Measurements from ENCODE around the gene PDE4C. TPM values are rescaled to one million over a fixed set of nuclear protein-coding genes. Genes with fewer than 3 reads are reported as not detected.
A peak's percentile ranks its signal among the peaks of the same experiment; 100 is the strongest.

PDE4C gene
- total RNA-seq, 1 donor from 2014 or later: 0.28 TPM

GRCh38 chr19:18229474-18229873, 3.2 kb upstream of the PDE4C start:
- Histone ChIP-seq H3K27ac (no peak overlapping the region), H3K36me3 (no peaks in the 10 kb centered on the region), H3K4me2 (no peak overlapping the region), H3K4me1 (peaks cover 4% of the 10 kb centered on the region), H3K9me3 (ENCODE audit: low read depth) (no peaks in the 10 kb centered on the region), H3F3A (ENCODE audit: low read depth) (peaks cover 31% of the 10 kb centered on the region), H3K4me3 (no peak overlapping the region), H3K9ac (no peak overlapping the region), H4K20me1 (ENCODE audit: low read depth) (peaks cover 33% of the 10 kb centered on the region), H2AFZ (replicated peaks) (no peak overlapping the region), H3K27me3 (peaks cover 61% of the 10 kb centered on the region), H3K79me2 (ENCODE audit: low read depth) (no peaks in the 10 kb centered on the region)
- Mint-ChIP-seq H3K27ac (no peak overlapping the region), H3K27me3 (ENCODE audit: insufficient read depth, low read depth) (peaks cover 53% of the 10 kb centered on the region), H3K9me3 (peaks cover 6% of the 10 kb centered on the region), H3K4me1 (peaks cover 20% of the 10 kb centered on the region), H3K4me3 (no peak overlapping the region), H3K36me3 (no peaks in the 10 kb centered on the region)
- TF ChIP-seq EZH2phosphoT487 (IDR thresholded peaks at IDR 0.05): no peak
- peak; percentile 52 for TF ChIP-seq CTCF (IDR thresholded peaks at IDR 0.05)
- no peak for DNase-seq (ENCODE audit: low spot score)

DNA sequence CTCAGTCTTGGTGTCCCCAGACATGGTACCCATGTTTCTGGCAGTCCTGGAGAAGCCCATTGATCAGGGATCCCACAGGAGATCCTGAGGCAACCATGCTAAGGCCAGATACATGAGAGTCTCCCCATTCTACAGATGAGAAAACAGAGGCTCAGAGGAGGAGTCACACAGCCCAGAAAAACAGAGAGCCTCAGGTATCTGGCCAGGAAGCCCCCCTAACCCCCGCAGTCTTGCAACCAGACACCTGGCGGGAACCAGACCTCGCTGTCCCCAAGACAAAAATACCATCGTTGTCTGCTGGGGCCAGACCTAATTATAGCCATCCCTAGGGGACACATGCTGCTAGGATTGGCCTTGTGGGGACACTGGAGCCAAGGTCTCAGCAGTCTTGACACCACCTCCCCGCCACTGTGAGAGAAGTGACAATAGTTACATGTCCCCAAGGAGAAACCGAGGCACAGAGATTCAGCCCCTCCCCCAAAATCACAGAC, 1.6 kb upstream of the PDE4C start:
- no peaks in the 10 kb centered on the region for H3K9me3 ChIP-seq (ENCODE audit: low read depth)
- no peak overlapping the region for H3K27ac ChIP-seq
- no peaks in the 10 kb centered on the region for H3K79me2 ChIP-seq (ENCODE audit: low read depth)
- no peak overlapping the region for H3K4me3 ChIP-seq
- H3K36me3 ChIP-seq: no peaks in the 10 kb centered on the region
- no peak overlapping the region for H2AFZ ChIP-seq (replicated peaks)
- H3K4me1 Mint-ChIP-seq: peaks cover 23% of the 10 kb centered on the region
- H3K27me3 Mint-ChIP-seq (ENCODE audit: insufficient read depth, low read depth): peaks cover 57% of the 10 kb centered on the region
- no peak for DNase-seq (ENCODE audit: low spot score)
- H3K27ac Mint-ChIP-seq: no peak overlapping the region
- H3K36me3 Mint-ChIP-seq: no peaks in the 10 kb centered on the region
- H4K20me1 ChIP-seq (ENCODE audit: low read depth): peaks cover 24% of the 10 kb centered on the region
- peaks cover 4% of the 10 kb centered on the region for H3K4me1 ChIP-seq
- peaks cover 55% of the 10 kb centered on the region for H3K27me3 ChIP-seq
- H3K9me3 Mint-ChIP-seq: peaks cover 4% of the 10 kb centered on the region
- H3K9ac ChIP-seq: no peak overlapping the region
- H3K4me2 ChIP-seq: no peak overlapping the region
- H3F3A ChIP-seq (ENCODE audit: low read depth): peaks cover 38% of the 10 kb centered on the region
- TF ChIP-seq CTCF (IDR thresholded peaks at IDR 0.05) (no peak), EZH2 (IDR thresholded peaks at IDR 0.05) (no peak), EZH2phosphoT487 (IDR thresholded peaks at IDR 0.05) (no peak)
- no peak overlapping the region for H3K4me3 Mint-ChIP-seq

GRCh38 chr19:18226956-18227780, 930 bp upstream of the PDE4C start:
- TF ChIP-seq EZH2 (IDR thresholded peaks at IDR 0.05) (no peak), EZH2phosphoT487 (IDR thresholded peaks at IDR 0.05) (no peak), CTCF (IDR thresholded peaks at IDR 0.05) (no peak)
- Mint-ChIP-seq H3K4me3 (peak overlapping the region; percentile 65), H3K27ac (peak overlapping the region; percentile 57), H3K36me3 (no peaks in the 10 kb centered on the region), H3K4me1 (peaks cover 18% of the 10 kb centered on the region), H3K27me3 (ENCODE audit: insufficient read depth, low read depth) (peaks cover 56% of the 10 kb centered on the region), H3K9me3 (no peaks in the 10 kb centered on the region)
- Histone ChIP-seq H3K4me3 (no peak overlapping the region), H3F3A (ENCODE audit: low read depth) (peaks cover 32% of the 10 kb centered on the region), H3K79me2 (ENCODE audit: low read depth) (no peaks in the 10 kb centered on the region), H3K27ac (no peak overlapping the region), H3K4me1 (peaks cover 4% of the 10 kb centered on the region), H3K27me3 (peaks cover 51% of the 10 kb centered on the region), H3K9me3 (ENCODE audit: low read depth) (no peaks in the 10 kb centered on the region), H3K36me3 (no peaks in the 10 kb centered on the region), H4K20me1 (ENCODE audit: low read depth) (peaks cover 18% of the 10 kb centered on the region), H3K9ac (no peak overlapping the region), H3K4me2 (no peak overlapping the region), H2AFZ (replicated peaks) (no peak overlapping the region)
- DNase-seq (ENCODE audit: low spot score): no peak
